Gastrocnemius medialis (tissue), 4 donors: ENCODE measurements around the gene PEX7.

Experiments
- POLR2A ChIP-seq, 2 donors: fragments of 450-650 bp; IDR thresholded peaks; one replicate each; pipeline ENCODE4 v1.6.1; 2017; ENCODE audit warnings: antibody characterized with exemption in 2 of 2, mild to moderate bottlenecking in 2 of 2, moderate library complexity in 2 of 2
- TF ChIP-seq, protein P1 (sequence below), 5 experiments: fragments of 450-650 bp in 3 of 5; fragments of 200-600 bp in 2 of 5; sonication (generic) in 2 of 5; IDR thresholded peaks in 4 of 5; conservative IDR thresholded peaks in 1 of 5; 1 replicate in 4 of 5; 2 replicates in 1 of 5; pipeline ENCODE4 v1.5.1; 2016 to 2019; ENCODE audit warnings: antibody characterized with exemption in 5 of 5, mild to moderate bottlenecking in 3 of 5, moderate library complexity in 3 of 5

DNA sequence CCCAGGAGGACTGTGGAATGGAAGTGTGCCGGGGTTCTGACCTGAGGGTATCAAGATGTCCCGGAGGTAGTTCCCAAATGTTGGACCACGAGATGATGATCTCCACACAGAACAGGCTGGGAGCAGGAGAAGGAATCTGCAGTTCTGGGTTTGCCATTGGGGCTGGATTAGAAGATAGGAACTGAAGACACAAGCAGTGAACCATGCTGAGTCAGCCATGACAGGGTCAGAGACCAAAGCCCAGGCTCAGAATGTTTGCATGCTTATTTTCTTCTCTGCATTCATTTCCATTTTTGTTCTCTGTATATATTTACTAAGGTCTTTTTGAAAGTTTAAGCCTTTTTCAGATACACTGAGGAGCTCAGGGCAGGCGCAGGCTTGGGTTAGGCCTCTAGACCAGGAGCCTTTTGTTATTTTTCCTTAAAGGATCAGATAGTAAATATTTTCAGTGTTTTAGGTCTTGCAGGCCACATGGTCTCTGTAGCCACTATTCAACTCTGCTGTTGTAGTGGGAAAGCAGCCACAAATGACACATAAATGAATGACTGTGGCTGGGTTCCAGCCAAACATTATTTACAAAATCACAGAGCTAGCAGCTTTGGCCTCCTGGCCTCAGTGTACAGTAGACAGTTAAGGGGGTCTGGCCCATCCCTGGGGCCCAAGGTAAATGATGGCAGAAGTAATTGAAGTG is 128.2 kb downstream of the PEX7 start:
- TF ChIP-seq, protein P1, sequence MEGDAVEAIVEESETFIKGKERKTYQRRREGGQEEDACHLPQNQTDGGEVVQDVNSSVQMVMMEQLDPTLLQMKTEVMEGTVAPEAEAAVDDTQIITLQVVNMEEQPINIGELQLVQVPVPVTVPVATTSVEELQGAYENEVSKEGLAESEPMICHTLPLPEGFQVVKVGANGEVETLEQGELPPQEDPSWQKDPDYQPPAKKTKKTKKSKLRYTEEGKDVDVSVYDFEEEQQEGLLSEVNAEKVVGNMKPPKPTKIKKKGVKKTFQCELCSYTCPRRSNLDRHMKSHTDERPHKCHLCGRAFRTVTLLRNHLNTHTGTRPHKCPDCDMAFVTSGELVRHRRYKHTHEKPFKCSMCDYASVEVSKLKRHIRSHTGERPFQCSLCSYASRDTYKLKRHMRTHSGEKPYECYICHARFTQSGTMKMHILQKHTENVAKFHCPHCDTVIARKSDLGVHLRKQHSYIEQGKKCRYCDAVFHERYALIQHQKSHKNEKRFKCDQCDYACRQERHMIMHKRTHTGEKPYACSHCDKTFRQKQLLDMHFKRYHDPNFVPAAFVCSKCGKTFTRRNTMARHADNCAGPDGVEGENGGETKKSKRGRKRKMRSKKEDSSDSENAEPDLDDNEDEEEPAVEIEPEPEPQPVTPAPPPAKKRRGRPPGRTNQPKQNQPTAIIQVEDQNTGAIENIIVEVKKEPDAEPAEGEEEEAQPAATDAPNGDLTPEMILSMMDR (IDR thresholded peaks at IDR 0.05 in 4 of 5, conservative IDR thresholded peaks at IDR 0.05 in 1 of 5), result no peak
- no peak for TF ChIP-seq POLR2A (IDR thresholded peaks at IDR 0.05)
